Activated gamma-delta T cell (primary cell): ENCODE measurements around the gene ITGB1BP2.
"Not testable (repeated sequence)": the region's sequence is repeated elsewhere in the genome, so short reads cannot be mapped to it uniquely, and the experiment has no call there.

Source experiments
- DNase-seq: peaks from one replicate; lab custom pipeline; 2025; lab: John Stamatoyannopoulos, UW

The ITGB1BP2 gene

DNA sequence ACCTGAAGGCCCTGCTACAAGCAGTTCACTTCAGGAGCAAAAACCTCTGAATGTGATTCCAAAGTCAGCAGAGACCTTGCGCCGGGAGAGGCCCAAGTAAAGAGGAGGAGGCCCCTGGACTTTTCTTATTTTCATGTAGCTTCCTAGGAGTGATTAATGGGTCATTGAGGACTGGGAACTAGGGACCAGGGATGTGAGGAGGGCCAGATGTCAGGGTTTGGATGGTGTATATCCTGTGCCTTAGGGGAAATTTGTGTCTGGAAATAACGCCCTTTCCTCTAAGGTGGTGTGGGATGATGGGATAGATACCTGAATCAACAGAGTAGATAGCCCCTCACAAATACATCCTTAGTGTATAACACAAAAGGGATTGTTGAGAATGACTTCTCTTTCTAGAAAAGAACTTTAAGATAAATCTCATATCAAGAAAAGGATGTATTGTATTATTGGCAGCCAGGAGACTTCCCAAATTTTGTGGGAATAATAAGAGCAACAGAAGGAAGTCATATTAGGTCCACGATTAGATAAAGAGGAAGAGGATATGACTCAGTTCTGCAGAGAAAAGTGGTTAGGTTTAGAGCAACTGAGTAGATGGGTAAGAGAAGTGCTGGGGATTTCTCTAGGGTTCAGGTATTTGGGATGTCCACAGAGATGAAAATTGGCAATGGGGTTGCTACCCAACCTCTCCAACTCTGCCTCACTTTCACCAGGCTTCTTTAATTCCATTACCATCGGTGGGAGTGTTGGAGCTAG lies 1.1 kb downstream of the ITGB1BP2 start:
- DNase-seq = no peak

DNA sequence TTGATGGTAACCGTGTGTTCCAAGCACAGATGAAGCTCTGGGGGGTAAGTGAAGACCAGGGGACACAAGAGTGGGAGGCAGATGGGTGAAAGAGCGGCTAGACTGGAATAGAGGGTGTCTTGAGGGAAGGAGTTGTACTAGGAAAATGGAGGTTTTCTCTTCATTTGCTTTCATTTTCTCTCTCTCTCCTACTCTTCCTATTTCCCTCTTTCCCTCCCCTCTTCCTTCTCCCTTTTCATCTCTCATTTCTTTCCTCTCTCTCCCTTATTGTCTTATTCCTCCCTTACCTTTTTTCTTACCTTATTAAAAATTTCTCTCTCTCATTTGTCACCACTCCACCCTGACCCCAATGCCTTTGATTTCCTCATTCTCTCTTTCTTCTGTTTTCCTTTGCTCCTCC lies 3.0 kb downstream of the ITGB1BP2 start:
- no peak for DNase-seq

DNA sequence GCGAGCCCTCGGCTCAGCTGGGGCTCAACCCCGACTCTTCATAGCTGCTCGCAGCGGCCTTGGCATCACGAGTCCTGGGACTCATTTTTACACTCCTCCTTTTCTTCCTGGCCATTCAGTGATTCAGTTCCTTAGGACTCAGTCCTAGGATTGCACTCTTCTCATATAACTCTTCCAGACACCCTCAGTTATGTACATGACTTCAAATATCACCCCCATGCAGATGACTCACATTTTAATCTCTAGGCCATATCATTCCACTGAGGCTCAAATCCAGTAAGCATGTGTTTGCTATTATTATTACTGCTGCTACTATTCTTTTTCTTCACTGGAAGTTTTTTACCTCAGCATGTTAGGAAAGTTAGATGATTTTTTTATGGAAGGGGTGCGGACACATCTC lies 14.4 kb downstream of the ITGB1BP2 start:
- no peak for DNase-seq

DNA sequence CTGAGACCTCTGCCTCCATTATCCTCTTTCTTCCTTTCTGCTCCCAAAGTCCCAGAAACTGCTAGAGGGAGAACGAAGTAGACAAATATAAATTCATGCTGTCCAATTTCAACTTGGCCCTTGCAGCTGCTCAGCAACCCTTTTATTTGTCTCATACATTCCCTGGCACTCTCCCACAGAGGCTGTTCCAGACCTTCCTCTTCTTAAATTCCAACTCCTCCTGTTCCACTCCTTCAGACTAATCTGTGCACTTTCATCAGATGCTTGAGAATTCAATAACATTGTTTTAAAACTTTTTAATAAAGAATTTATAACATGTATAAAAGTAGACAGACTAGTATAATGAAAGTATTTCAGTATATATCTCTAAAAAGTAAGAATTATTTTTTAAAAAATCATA lies 15.4 kb downstream of the ITGB1BP2 start:
- not testable (repeated sequence) for DNase-seq

DNA sequence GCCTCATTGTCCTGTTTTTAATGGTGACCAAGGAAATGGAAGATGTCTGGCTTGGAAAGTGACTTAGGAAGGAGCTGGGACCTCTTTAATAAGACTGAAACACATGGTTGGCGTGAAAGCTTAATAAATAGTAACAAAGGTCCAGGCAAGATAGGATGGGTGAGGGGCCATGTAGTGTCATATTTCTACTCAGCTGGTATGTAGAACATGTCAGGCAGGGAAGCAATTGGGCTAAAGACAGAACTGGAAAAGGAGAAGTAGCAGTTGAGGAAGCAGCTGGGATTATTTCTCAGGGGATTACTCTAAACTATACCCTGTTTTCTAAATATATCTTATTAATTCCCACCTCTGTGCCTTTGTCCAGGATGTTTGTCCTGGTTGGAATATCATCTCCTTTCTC lies 18.6 kb downstream of the ITGB1BP2 start:
- DNase-seq = no peak

- DNase-seq = no peak
Observed at GRCh38 chrX:71321731-71322130, 20.2 kb downstream of the ITGB1BP2 start.

GRCh38 chrX:71324452-71324851 lies 22.9 kb downstream of the ITGB1BP2 start:
- not testable (repeated sequence) for DNase-seq

DNA sequence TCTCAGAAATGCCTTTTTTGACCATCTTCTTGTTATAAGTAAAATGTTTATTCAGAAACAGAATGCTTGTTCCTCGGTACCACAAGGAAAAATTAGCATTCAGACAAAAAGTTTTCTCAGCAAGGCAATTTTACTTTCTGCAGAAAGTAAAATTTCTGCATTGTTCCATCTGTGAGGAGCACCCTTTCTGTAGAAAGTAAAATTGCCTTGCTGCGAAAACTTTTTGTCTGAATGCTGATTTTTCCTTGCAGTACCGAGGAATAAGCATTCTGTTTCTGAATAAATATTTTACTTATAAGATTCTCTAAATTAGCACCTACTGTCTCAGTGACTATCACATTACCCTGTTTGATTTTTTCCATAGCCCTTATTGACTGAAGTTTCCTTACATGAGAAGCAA lies 24.8 kb downstream of the ITGB1BP2 start:
- DNase-seq = no peak

GRCh38 chrX:71349151-71349665 lies 47.7 kb downstream of the ITGB1BP2 start:
- not testable (repeated sequence) for DNase-seq

DNA sequence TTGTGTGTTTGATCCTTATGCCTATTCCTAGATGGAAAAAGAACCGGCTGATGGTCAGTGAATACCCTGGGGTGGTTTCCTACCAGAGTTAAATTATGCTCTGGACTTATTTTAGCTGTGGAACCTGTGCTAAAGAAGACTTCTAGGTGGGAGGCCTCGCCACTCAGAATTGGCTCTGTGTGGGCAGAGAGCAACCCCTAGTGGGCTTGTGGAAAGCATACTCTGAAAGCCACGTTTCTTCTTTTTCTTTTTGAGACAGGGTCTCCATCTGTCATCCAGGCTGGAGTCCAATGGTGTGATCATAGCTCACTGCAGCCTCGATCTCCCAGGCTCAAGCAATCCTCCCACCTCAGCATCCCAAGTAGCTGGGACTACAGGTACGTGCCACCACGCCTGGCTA lies 48.3 kb downstream of the ITGB1BP2 start:
- DNase-seq = not testable (repeated sequence)

DNA sequence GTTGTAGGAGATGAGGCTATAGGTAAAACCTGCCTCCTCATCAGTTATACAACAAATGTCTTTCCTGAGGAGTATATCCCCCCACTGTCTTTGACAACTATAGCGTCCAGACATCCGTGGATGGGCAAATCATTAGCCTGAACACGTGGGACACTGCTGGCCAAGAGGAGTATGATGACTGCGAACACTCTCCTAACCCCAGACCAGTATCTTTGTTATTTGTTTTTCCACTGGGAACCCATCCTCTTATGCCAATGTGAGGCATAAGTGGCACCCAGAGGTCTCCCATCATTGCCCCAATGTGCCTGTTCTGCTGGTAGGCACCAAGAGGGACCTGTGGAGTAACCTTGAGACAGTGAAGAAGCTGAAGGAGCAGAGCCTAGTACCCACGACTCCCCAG lies 50.9 kb downstream of the ITGB1BP2 start:
- DNase-seq = not testable (repeated sequence)
